HepG2 (cell line): Measurements from ENCODE around the gene PIEZO1.

Source experiments
- ASH2L ChIP-seq: fragments of 300-600, 200-600 bp; sonication (generic); IDR thresholded peaks from 2 replicates; pipeline ENCODE4 v1.7.0; 2017; ENCODE audit warnings: low read depth, mild to moderate bottlenecking, moderate library complexity, mixed read lengths, low read length; ENCODE audit not compliant: insufficient read length
- BRCA1 ChIP-seq: sonication (generic); formaldehyde crosslinking; IDR thresholded peaks from 2 replicates; pipeline ENCODE4 v1.4.0; 2020; ENCODE audit warnings: missing genetic modification reagents
- CEBPB ChIP-seq: IDR thresholded peaks from 2 replicates; pipeline ENCODE4 v1.6.1; 2011; ENCODE audit warnings: low read depth, low read length, improper control_type of control experiment, borderline replicate concordance
- CSRNP1 ChIP-seq: sonication (generic); formaldehyde crosslinking; IDR thresholded peaks from 2 replicates; pipeline ENCODE4 v1.8.1; 2023; ENCODE audit warnings: mild to moderate bottlenecking, missing genetic modification reagents
- CTCF ChIP-seq: sonication (generic); formaldehyde crosslinking; IDR thresholded peaks from 2 replicates; pipeline ENCODE4 v1.5.0; 2020; ENCODE audit warnings: mild to moderate bottlenecking, missing genetic modification reagents, moderate library complexity
- GABPA ChIP-seq, 2 experiments: IDR thresholded peaks; 2 replicates each; pipeline ENCODE4 v1.6.1; 2011 to 2016; ENCODE audit warnings: low read depth in 2 of 2, low read length in 1 of 2, missing biosample characterization in 1 of 2, missing genetic modification characterization in 1 of 2
- KMT2A ChIP-seq: sonication (generic); formaldehyde crosslinking; IDR thresholded peaks from 2 replicates; pipeline ENCODE4 v1.4.0; 2020; ENCODE audit warnings: missing genetic modification reagents
- SNAI1 ChIP-seq: sonication (generic); formaldehyde crosslinking; IDR thresholded peaks from 2 replicates; pipeline ENCODE4 v1.5.0; 2020; ENCODE audit warnings: mild to moderate bottlenecking, missing genetic modification reagents, borderline replicate concordance
- ZGPAT ChIP-seq: IDR thresholded peaks from 2 replicates; pipeline ENCODE4 v1.6.1; 2016; ENCODE audit warnings: mild to moderate bottlenecking
- ZNF775 ChIP-seq: sonication (generic); formaldehyde crosslinking; IDR thresholded peaks from 2 replicates; pipeline ENCODE4 v1.4.0; 2020; ENCODE audit warnings: missing genetic modification reagents, mild to moderate bottlenecking, moderate library complexity, borderline replicate concordance
- TF ChIP-seq, protein P1 (sequence below): sonication (generic); formaldehyde crosslinking; IDR thresholded peaks from 2 replicates; pipeline ENCODE4 v1.4.0; 2020; ENCODE audit warnings: missing genetic modification reagents
- TF ChIP-seq, protein P2 (sequence below): sonication (generic); formaldehyde crosslinking; IDR thresholded peaks from 2 replicates; pipeline ENCODE4 v1.4.0; 2020; ENCODE audit warnings: missing genetic modification reagents
- TF ChIP-seq, protein P3 (sequence below): sonication (generic); formaldehyde crosslinking; IDR thresholded peaks from 2 replicates; pipeline ENCODE4 v1.5.1; 2020; ENCODE audit warnings: missing genetic modification reagents, mild to moderate bottlenecking, borderline replicate concordance

DNA sequence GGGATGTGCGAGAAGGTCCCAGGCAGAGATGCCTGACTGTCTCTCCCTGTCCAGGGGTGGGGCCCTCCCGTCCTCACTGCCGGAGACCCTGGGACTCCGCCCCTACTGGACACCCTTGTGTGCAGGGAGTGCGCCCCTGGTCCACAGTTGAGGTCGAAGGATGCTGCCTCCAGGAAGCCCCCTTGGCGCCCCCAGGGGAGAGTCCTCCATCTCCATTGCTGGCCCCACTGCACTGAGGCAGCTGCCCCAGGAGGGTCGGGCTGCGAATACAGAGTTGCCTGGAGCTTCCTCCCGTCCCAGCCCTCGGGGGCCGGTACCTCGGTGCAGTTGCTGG lies 52.1 kb downstream of the PIEZO1 start:
- TF ChIP-seq CTCF (CRISPR knock-in tag): no peak
- no peak for TF ChIP-seq SNAI1 (CRISPR knock-in tag)
- no peak for TF ChIP-seq KMT2A (CRISPR knock-in tag)
- TF ChIP-seq, protein P1, sequence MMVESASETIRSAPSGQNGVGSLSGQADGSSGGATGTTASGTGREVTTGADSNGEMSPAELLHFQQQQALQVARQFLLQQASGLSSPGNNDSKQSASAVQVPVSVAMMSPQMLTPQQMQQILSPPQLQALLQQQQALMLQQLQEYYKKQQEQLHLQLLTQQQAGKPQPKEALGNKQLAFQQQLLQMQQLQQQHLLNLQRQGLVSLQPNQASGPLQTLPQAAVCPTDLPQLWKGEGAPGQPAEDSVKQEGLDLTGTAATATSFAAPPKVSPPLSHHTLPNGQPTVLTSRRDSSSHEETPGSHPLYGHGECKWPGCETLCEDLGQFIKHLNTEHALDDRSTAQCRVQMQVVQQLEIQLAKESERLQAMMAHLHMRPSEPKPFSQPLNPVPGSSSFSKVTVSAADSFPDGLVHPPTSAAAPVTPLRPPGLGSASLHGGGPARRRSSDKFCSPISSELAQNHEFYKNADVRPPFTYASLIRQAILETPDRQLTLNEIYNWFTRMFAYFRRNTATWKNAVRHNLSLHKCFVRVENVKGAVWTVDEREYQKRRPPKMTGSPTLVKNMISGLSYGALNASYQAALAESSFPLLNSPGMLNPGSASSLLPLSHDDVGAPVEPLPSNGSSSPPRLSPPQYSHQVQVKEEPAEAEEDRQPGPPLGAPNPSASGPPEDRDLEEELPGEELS (CRISPR knock-in tag): no peak
- TF ChIP-seq, protein P2, sequence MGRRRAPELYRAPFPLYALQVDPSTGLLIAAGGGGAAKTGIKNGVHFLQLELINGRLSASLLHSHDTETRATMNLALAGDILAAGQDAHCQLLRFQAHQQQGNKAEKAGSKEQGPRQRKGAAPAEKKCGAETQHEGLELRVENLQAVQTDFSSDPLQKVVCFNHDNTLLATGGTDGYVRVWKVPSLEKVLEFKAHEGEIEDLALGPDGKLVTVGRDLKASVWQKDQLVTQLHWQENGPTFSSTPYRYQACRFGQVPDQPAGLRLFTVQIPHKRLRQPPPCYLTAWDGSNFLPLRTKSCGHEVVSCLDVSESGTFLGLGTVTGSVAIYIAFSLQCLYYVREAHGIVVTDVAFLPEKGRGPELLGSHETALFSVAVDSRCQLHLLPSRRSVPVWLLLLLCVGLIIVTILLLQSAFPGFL (CRISPR knock-in tag): no peak
- TF ChIP-seq CSRNP1 (CRISPR knock-in tag): no peak
- no peak for TF ChIP-seq BRCA1 (CRISPR knock-in tag)
- TF ChIP-seq ZNF775 (CRISPR knock-in tag): no peak
- TF ChIP-seq ZGPAT: no peak
- TF ChIP-seq, protein P3, sequence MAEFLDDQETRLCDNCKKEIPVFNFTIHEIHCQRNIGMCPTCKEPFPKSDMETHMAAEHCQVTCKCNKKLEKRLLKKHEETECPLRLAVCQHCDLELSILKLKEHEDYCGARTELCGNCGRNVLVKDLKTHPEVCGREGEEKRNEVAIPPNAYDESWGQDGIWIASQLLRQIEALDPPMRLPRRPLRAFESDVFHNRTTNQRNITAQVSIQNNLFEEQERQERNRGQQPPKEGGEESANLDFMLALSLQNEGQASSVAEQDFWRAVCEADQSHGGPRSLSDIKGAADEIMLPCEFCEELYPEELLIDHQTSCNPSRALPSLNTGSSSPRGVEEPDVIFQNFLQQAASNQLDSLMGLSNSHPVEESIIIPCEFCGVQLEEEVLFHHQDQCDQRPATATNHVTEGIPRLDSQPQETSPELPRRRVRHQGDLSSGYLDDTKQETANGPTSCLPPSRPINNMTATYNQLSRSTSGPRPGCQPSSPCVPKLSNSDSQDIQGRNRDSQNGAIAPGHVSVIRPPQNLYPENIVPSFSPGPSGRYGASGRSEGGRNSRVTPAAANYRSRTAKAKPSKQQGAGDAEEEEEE (CRISPR knock-in tag): no peak
- TF ChIP-seq GABPA (IDR thresholded peaks at IDR 0.05; ENCODE audit: low read depth, low read length): no peak
- no peak for TF ChIP-seq GABPA (CRISPR knock-in tag; IDR thresholded peaks at IDR 0.05; ENCODE audit: low read depth)
- TF ChIP-seq CEBPB: no peak
- no peak for TF ChIP-seq ASH2L
